SK-N-SH treated with all-trans-retinoic acid at 6 μM for 48 hours (cell line): ENCODE results near the gene ARHGAP21.

Experiments
- ATAC-seq: fragments of 200-7000 bp; cut with Tn5 transposase; 3 replicates; pipeline ENCODE4 v1.9.1; 2020; ENCODE audit warnings: mild to moderate bottlenecking, moderate library complexity
- ARNTL ChIP-seq: fragments of 450-650 bp; formaldehyde crosslinking; IDR thresholded peaks from 2 replicates; pipeline ENCODE4 v1.5.0; 2020; ENCODE audit warnings: low read depth, mild to moderate bottlenecking, moderate library complexity, borderline replicate concordance
- BACH2 ChIP-seq: fragments of 250-450 bp; sonication (Bioruptor Pico); IDR thresholded peaks from 2 replicates; pipeline ENCODE4 v1.9.0; 2021; ENCODE audit warnings: mild to moderate bottlenecking, borderline replicate concordance
- CSDC2 ChIP-seq: fragments of 250-450 bp; sonication (Bioruptor Pico); IDR thresholded peaks from 2 replicates; pipeline ENCODE4 v1.5.0; 2020; ENCODE audit warnings: mild to moderate bottlenecking, moderate library complexity
- CSRNP3 ChIP-seq: fragments of 250-450 bp; sonication (Bioruptor Pico); IDR thresholded peaks from 2 replicates; pipeline ENCODE4 v1.5.1; 2021; ENCODE audit warnings: mild to moderate bottlenecking, moderate library complexity
- ESRRG ChIP-seq: fragments of 250-450 bp; sonication (Bioruptor Pico); IDR thresholded peaks from 2 replicates; pipeline ENCODE4 v1.6.1; 2021; ENCODE audit warnings: mild to moderate bottlenecking
- GLIS3 ChIP-seq: fragments of 250-450 bp; sonication (Bioruptor Pico); IDR thresholded peaks from 2 replicates; pipeline ENCODE4 v1.5.0; 2020; ENCODE audit warnings: mild to moderate bottlenecking, moderate library complexity
- ISL1 ChIP-seq: fragments of 250-450 bp; sonication (Bioruptor Pico); IDR thresholded peaks from 2 replicates; pipeline ENCODE4 v2.1.2; 2022; ENCODE audit warnings: mild to moderate bottlenecking, moderate library complexity
- OSR1 ChIP-seq: fragments of 250-450 bp; sonication (Bioruptor Pico); IDR thresholded peaks from 2 replicates; pipeline ENCODE4 v1.8.0; 2022; ENCODE audit warnings: moderate library complexity, mild to moderate bottlenecking, inconsistent platforms
- PATZ1 ChIP-seq: fragments of 250-450 bp; sonication (Bioruptor Pico); IDR thresholded peaks from 2 replicates; pipeline ENCODE4 v1.8.0; 2020; ENCODE audit warnings: mild to moderate bottlenecking, moderate library complexity, borderline replicate concordance
- POU6F1 ChIP-seq: fragments of 250-450 bp; sonication (Bioruptor Pico); IDR thresholded peaks from 2 replicates; pipeline ENCODE4 v1.8.0; 2021; ENCODE audit warnings: low read depth, mild to moderate bottlenecking, moderate library complexity, borderline replicate concordance
- PPARA ChIP-seq: fragments of 250-450 bp; sonication (Bioruptor Pico); IDR thresholded peaks from 2 replicates; pipeline ENCODE4 v1.5.0; 2020; ENCODE audit warnings: mild to moderate bottlenecking, borderline replicate concordance
- RARB ChIP-seq: fragments of 250-450 bp; sonication (Bioruptor Pico); IDR thresholded peaks from 2 replicates; pipeline ENCODE4 v1.8.0; 2021; ENCODE audit warnings: mild to moderate bottlenecking, moderate library complexity
- SNAI2 ChIP-seq: fragments of 250-450 bp; sonication (Bioruptor Pico); IDR thresholded peaks from 2 replicates; pipeline ENCODE4 v1.5.0; 2020; ENCODE audit warnings: mild to moderate bottlenecking, moderate library complexity
- TCF4 ChIP-seq: fragments of 250-450 bp; sonication (Bioruptor Pico); IDR thresholded peaks from 2 replicates; pipeline ENCODE4 v1.8.0; 2021; ENCODE audit warnings: mild to moderate bottlenecking, moderate library complexity, borderline replicate concordance
- TOX ChIP-seq: fragments of 250-450 bp; sonication (Bioruptor Pico); IDR thresholded peaks from 2 replicates; pipeline ENCODE4 v1.8.0; 2021; ENCODE audit warnings: mild to moderate bottlenecking, moderate library complexity, borderline replicate concordance
- TSHZ2 ChIP-seq: fragments of 250-450 bp; sonication (Bioruptor Pico); IDR thresholded peaks from 2 replicates; pipeline ENCODE4 v1.5.0; 2020; ENCODE audit warnings: mild to moderate bottlenecking, moderate library complexity
- ZC3H10 ChIP-seq: fragments of 250-450 bp; sonication (Bioruptor Pico); IDR thresholded peaks from 2 replicates; pipeline ENCODE4 v1.5.1; 2021; ENCODE audit warnings: mild to moderate bottlenecking, moderate library complexity
- ZFP3 ChIP-seq: fragments of 250-450 bp; sonication (Bioruptor Pico); IDR thresholded peaks from 2 replicates; pipeline ENCODE4 v1.5.0; 2020; ENCODE audit warnings: mild to moderate bottlenecking, moderate library complexity
- ZFP30 ChIP-seq: fragments of 450-650 bp; formaldehyde crosslinking; IDR thresholded peaks from 2 replicates; pipeline ENCODE4 v1.5.0; 2022; ENCODE audit warnings: mild to moderate bottlenecking, moderate library complexity
- ZNF565 ChIP-seq: fragments of 450-650 bp; formaldehyde crosslinking; conservative IDR thresholded peaks from 2 replicates; pipeline ENCODE4 v1.5.0; 2020; ENCODE audit warnings: low read depth, mild to moderate bottlenecking, moderate library complexity
- ZNF70 ChIP-seq: fragments of 450-650 bp; formaldehyde crosslinking; IDR thresholded peaks from 2 replicates; pipeline ENCODE4 v1.5.0; 2020; ENCODE audit warnings: mild to moderate bottlenecking, moderate library complexity
- ZNF8 ChIP-seq: fragments of 450-650 bp; formaldehyde crosslinking; IDR thresholded peaks from 2 replicates; pipeline ENCODE4 v1.5.0; 2020; ENCODE audit warnings: mild to moderate bottlenecking, moderate library complexity

Gene ARHGAP21

GRCh38 chr10:24551161-24551560, 172.5 kb downstream of the ARHGAP21 start:
- no peak for ATAC-seq
- TF ChIP-seq TCF4 (CRISPR knock-in tag) (no peak), ESRRG (CRISPR knock-in tag) (no peak), OSR1 (CRISPR knock-in tag) (no peak), RARB (no peak), TSHZ2 (CRISPR knock-in tag) (no peak), ZFP3 (CRISPR knock-in tag) (no peak)

GRCh38 chr10:24550680-24551079, 173.0 kb downstream of the ARHGAP21 start:
- no peak for ATAC-seq
- TF ChIP-seq SNAI2 (CRISPR knock-in tag) (no peak), ZFP30 (CRISPR knock-in tag) (no peak), ESRRG (CRISPR knock-in tag) (no peak), TCF4 (CRISPR knock-in tag) (no peak), BACH2 (CRISPR knock-in tag) (no peak), TSHZ2 (CRISPR knock-in tag) (no peak), CSRNP3 (CRISPR knock-in tag) (no peak)

- no peak for ATAC-seq
- TF ChIP-seq ZFP3 (CRISPR knock-in tag) (no peak), ZFP30 (CRISPR knock-in tag) (no peak), ZNF565 (CRISPR knock-in tag) (no peak), PATZ1 (CRISPR knock-in tag) (no peak), CSRNP3 (CRISPR knock-in tag) (no peak), ESRRG (CRISPR knock-in tag) (no peak), TOX (no peak), PPARA (CRISPR knock-in tag) (no peak), ARNTL (CRISPR knock-in tag) (no peak)
Measured at GRCh38 chr10:24545585-24545984, 178.1 kb downstream of the ARHGAP21 start.

GRCh38 chr10:24544776-24545175, 178.9 kb downstream of the ARHGAP21 start:
- no peak for ATAC-seq
- no peak for TF ChIP-seq OSR1 (CRISPR knock-in tag)
- TF ChIP-seq POU6F1 (CRISPR knock-in tag): no peak
- TF ChIP-seq ZC3H10 (CRISPR knock-in tag): no peak
- TF ChIP-seq CSDC2 (CRISPR knock-in tag): no peak
- TF ChIP-seq CSRNP3 (CRISPR knock-in tag): no peak
- no peak for TF ChIP-seq ZFP30 (CRISPR knock-in tag)
- no peak for TF ChIP-seq ZNF8 (CRISPR knock-in tag)
- TF ChIP-seq RARB: no peak
- TF ChIP-seq ISL1: no peak
- no peak for TF ChIP-seq TCF4 (CRISPR knock-in tag)
- no peak for TF ChIP-seq BACH2 (CRISPR knock-in tag)
- TF ChIP-seq ZNF70 (CRISPR knock-in tag): no peak
- TF ChIP-seq PPARA (CRISPR knock-in tag): no peak
- TF ChIP-seq GLIS3: no peak
- TF ChIP-seq TOX: no peak
- TF ChIP-seq ESRRG (CRISPR knock-in tag): no peak
- no peak for TF ChIP-seq ARNTL (CRISPR knock-in tag)
